ENCODE data around the gene UBXN2A. TPM values are rescaled to one million over a fixed set of nuclear protein-coding genes. Genes with fewer than 3 reads are reported as not detected.

The UBXN2A gene
- total RNA-seq, 1 donor from 2014 or later = 9.4 TPM

GRCh38 chr2:23903034-23903433 is 37.2 kb upstream of the UBXN2A start:
- DNase-seq (no peak), ATAC-seq (ENCODE audit: low read depth) (no peak)
- Mint-ChIP-seq H3K9me3 (peaks cover 2% of the 10 kb centered on the region), H3K36me3 (ENCODE audit: low read depth) (peaks cover 3% of the 10 kb centered on the region), H3K27me3 (no peaks in the 10 kb centered on the region), H3K27ac (no peak overlapping the region), H3K4me3 (no peak overlapping the region), H3K4me1 (peaks cover 36% of the 10 kb centered on the region)
- CTCF ChIA-PET = no interaction called here
- POLR2A ChIA-PET = interaction anchor here (0.6 to 0.9 kb wide), 2 partner anchors 22 to 87 kb away, joined by 3 to 10 read pairs; no protein-coding TSS in a partner anchor
- TF ChIP-seq CTCF (IDR thresholded peaks at IDR 0.05) = no peak
- intact Hi-C loops (cut with micrococcal nuclease) = no loop called here

- no peaks in the 10 kb centered on the region for H3K9me3 Mint-ChIP-seq
- no peaks in the 10 kb centered on the region for H3K36me3 Mint-ChIP-seq (ENCODE audit: low read depth)
- TF ChIP-seq CTCF (IDR thresholded peaks at IDR 0.05) = no peak
- H3K27ac Mint-ChIP-seq = no peak overlapping the region
- H3K4me3 Mint-ChIP-seq = no peak overlapping the region
- ChIA-PET POLR2A (interaction anchor here (1.5 kb wide), 1 partner anchor 23 kb away, joined by 3 read pairs; the partner anchor contains the start of gene ATAD2B), CTCF (no interaction called here)
- intact Hi-C loops (cut with micrococcal nuclease) = loop anchor here (2.0 kb wide), 1 partner anchor 19 kb away; no protein-coding TSS in a partner anchor
- H3K4me1 Mint-ChIP-seq = peaks cover 36% of the 10 kb centered on the region
- H3K27me3 Mint-ChIP-seq = no peaks in the 10 kb centered on the region
- no peak for ATAC-seq (ENCODE audit: low read depth)
- DNase-seq = no peak
These were observed 36.0 kb upstream of the UBXN2A start for GRCh38 chr2:23904215-23904614.

- DNase-seq (no peak), ATAC-seq (ENCODE audit: low read depth) (no peak)
- POLR2A ChIA-PET = interaction anchor here (1.5 kb wide), 1 partner anchor 22 kb away, joined by 3 read pairs; the partner anchor contains the start of gene ATAD2B
- CTCF ChIA-PET = no interaction called here
- H3K27me3 Mint-ChIP-seq = no peaks in the 10 kb centered on the region
- H3K27ac Mint-ChIP-seq = no peak overlapping the region
- intact Hi-C loops (cut with micrococcal nuclease) = loop anchor here (2.0 kb wide), 1 partner anchor 18 kb away; no protein-coding TSS in a partner anchor
- peaks cover 36% of the 10 kb centered on the region for H3K4me1 Mint-ChIP-seq
- TF ChIP-seq CTCF (IDR thresholded peaks at IDR 0.05) = no peak
- H3K9me3 Mint-ChIP-seq = no peaks in the 10 kb centered on the region
- no peak overlapping the region for H3K4me3 Mint-ChIP-seq
- peaks cover under 1% of the 10 kb centered on the region for H3K36me3 Mint-ChIP-seq (ENCODE audit: low read depth)
These were observed 35.6 kb upstream of the UBXN2A start for GRCh38 chr2:23904692-23905091.

- DNase-seq (no peak), ATAC-seq (ENCODE audit: low read depth) (no peak)
- H3K27me3 Mint-ChIP-seq = no peaks in the 10 kb centered on the region
- intact Hi-C loops (cut with micrococcal nuclease) = loop anchor here (2.0 kb wide), 1 partner anchor 18 kb away; no protein-coding TSS in a partner anchor
- H3K9me3 Mint-ChIP-seq = no peaks in the 10 kb centered on the region
- ChIA-PET POLR2A (interaction anchor here (1.5 kb wide), 1 partner anchor 22 kb away, joined by 3 read pairs; the partner anchor contains the start of gene ATAD2B), CTCF (no interaction called here)
- H3K4me3 Mint-ChIP-seq = no peak overlapping the region
- H3K36me3 Mint-ChIP-seq (ENCODE audit: low read depth) = peaks cover 2% of the 10 kb centered on the region
- peaks cover 36% of the 10 kb centered on the region for H3K4me1 Mint-ChIP-seq
- no peak overlapping the region for H3K27ac Mint-ChIP-seq
- TF ChIP-seq CTCF (IDR thresholded peaks at IDR 0.05) = no peak
These were observed 35.1 kb upstream of the UBXN2A start for GRCh38 chr2:23905155-23905554.

GRCh38 chr2:23912054-23912453 is 28.2 kb upstream of the UBXN2A start:
- no peak for TF ChIP-seq CTCF (IDR thresholded peaks at IDR 0.05)
- ATAC-seq (ENCODE audit: low read depth) = no peak
- CTCF ChIA-PET = no interaction called here
- Mint-ChIP-seq H3K27me3 (no peaks in the 10 kb centered on the region), H3K9me3 (no peaks in the 10 kb centered on the region), H3K4me3 (no peak overlapping the region), H3K36me3 (ENCODE audit: low read depth) (peaks cover 11% of the 10 kb centered on the region), H3K27ac (no peak overlapping the region), H3K4me1 (peaks cover 28% of the 10 kb centered on the region)
- intact Hi-C loops (cut with micrococcal nuclease) = no loop called here
- POLR2A ChIA-PET = interaction anchor here (0.5 to 1.6 kb wide), 3 partner anchors 12 to 54 kb away, joined by 3 to 6 read pairs (median 5); no protein-coding TSS in a partner anchor
- no peak for DNase-seq
